ENCODE data around the gene MLEC.
A peak's percentile ranks its signal among the peaks of the same experiment; 100 is the strongest.

The MLEC gene, protein sequence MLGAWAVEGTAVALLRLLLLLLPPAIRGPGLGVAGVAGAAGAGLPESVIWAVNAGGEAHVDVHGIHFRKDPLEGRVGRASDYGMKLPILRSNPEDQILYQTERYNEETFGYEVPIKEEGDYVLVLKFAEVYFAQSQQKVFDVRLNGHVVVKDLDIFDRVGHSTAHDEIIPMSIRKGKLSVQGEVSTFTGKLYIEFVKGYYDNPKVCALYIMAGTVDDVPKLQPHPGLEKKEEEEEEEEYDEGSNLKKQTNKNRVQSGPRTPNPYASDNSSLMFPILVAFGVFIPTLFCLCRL

DNA sequence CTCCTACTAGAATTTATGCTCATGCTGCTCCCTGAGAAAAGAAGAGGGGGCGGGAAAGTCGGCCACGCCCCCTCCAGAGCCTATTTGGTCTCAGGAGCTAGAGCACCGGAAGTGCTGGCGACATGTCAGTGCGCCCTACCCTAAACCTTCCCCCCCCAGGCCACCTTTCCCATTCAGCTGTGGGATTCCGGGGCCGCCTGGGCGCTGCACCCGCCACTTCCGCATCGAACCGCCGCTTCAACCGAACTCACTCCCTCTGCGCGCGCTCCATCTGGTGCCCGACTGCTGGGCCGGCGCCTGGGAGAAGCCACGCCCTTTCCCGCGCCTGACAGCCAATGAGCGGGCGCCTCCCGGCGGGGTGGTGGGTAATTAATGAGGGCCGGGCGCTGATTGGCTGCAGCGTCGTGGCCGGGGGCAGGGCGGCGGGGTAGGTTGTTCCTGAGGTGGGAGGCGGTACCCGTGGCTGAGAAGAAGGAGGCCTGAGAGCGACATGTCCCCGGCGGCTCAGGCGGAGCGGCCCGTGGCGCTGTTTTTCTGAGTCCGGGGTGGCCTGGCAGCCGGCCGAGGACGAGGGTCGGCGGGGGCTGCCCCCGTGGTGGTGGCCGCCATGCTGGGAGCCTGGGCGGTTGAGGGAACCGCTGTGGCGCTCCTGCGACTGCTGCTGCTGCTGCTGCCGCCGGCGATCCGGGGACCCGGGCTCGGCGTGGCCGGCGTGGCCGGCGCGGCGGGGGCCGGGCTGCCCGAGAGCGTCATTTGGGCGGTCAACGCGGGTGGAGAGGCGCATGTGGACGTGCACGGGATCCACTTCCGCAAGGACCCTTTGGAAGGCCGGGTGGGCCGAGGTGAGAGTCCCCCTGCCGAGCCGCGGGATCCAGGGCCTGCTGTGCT lies at the start of gene MLEC:
MLEC (plus strand) TSS at position 460 of the 888 bp plus-strand sequence; CDS start at position 608, 148 bp downstream.
- Histone ChIP-seq H3K27ac (ENCODE audit: low read length) (peak within 1 kb of the TSS; percentile 91), H3K9me3 (ENCODE audit: control insufficient read depth in 1 of 2, low read length in 2 of 2) (no peaks in the 10 kb centered on the region), H3K27me3 (ENCODE audit: low read depth, low read length) (no peaks in the 10 kb centered on the region), H3K4me1 (ENCODE audit: control insufficient read depth in 1 of 2, insufficient read depth in 2 of 2, low read length in 2 of 2) (peaks cover 14 to 38% of the 10 kb centered on the region in 2 donors), H3K36me3 (ENCODE audit: control insufficient read depth in 1 of 2, insufficient read depth in 2 of 2, low read length in 2 of 2) (no peaks in the 10 kb centered on the region), H3K4me3 (ENCODE audit: low read depth in 1 of 2, low read length in 2 of 2) (peak within 1 kb of the TSS; percentile 84 to 85)

DNA sequence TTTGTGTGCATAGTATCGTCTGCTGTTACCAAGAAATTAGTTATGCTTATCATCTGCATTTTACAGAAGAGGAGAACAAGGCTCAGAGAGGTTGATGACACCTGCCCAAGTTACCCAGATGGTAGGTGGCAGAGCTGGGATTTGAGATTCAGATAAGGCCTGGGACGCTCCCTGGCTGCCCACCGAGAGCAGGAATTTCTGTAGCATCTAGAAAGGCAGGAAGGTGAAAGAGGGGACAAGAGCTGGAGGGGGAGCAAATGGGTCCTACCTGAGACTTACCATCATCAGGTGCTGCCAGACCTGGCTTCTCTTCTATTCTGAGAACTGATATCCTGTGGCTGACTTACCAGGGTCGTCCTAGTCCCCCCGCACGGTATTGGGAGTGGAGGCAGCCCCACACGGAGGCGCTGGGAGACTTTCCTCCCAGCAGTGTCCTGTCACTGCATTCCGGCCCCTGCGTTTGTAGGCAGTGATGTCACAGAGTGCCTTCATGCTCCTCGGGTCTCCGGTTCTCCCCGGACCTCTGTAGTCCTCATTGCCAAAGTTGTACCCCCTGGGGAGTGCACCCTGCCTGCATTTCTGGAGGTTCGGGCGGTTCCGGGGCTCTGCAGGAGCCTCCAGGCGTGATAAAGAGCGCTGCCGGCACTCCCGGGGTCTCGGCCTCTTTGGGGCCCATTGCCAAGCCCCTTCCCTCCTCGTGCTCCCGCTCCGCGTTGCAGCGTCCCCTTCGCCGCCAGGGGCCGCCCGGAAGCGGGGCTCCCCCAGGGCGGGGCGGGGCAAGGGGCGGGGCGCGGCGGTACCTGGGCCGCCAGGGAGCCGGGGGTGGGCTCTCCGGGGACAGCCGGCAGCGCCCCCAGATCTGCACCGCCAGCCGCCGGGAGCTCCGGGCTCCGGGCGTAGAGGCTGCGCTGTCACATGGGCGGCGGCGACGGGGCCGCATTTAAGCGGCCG lies 46.9 kb upstream of the MLEC start, which contains the start of gene CABP1:
CABP1 (plus strand) TSS at position 856 of the 951 bp plus-strand sequence; CDS start at position 916, 60 bp downstream.
- no peak within 1 kb of the TSS for H3K27ac ChIP-seq (ENCODE audit: low read length)
- no peaks in the 10 kb centered on the region for H3K9me3 ChIP-seq (ENCODE audit: control insufficient read depth in 1 of 2, low read length in 2 of 2)
- H3K27me3 ChIP-seq (ENCODE audit: low read depth, low read length): peaks cover 28% of the 10 kb centered on the region
- H3K36me3 ChIP-seq (ENCODE audit: control insufficient read depth in 1 of 2, insufficient read depth in 2 of 2, low read length in 2 of 2): no peaks in the 10 kb centered on the region
- peak within 1 kb of the TSS in 1 of 2 donors; percentile 64 for H3K4me3 ChIP-seq (ENCODE audit: low read depth in 1 of 2, low read length in 2 of 2)
- peaks cover 0 to 15% of the 10 kb centered on the region in 2 donors for H3K4me1 ChIP-seq (ENCODE audit: control insufficient read depth in 1 of 2, insufficient read depth in 2 of 2, low read length in 2 of 2)

DNA sequence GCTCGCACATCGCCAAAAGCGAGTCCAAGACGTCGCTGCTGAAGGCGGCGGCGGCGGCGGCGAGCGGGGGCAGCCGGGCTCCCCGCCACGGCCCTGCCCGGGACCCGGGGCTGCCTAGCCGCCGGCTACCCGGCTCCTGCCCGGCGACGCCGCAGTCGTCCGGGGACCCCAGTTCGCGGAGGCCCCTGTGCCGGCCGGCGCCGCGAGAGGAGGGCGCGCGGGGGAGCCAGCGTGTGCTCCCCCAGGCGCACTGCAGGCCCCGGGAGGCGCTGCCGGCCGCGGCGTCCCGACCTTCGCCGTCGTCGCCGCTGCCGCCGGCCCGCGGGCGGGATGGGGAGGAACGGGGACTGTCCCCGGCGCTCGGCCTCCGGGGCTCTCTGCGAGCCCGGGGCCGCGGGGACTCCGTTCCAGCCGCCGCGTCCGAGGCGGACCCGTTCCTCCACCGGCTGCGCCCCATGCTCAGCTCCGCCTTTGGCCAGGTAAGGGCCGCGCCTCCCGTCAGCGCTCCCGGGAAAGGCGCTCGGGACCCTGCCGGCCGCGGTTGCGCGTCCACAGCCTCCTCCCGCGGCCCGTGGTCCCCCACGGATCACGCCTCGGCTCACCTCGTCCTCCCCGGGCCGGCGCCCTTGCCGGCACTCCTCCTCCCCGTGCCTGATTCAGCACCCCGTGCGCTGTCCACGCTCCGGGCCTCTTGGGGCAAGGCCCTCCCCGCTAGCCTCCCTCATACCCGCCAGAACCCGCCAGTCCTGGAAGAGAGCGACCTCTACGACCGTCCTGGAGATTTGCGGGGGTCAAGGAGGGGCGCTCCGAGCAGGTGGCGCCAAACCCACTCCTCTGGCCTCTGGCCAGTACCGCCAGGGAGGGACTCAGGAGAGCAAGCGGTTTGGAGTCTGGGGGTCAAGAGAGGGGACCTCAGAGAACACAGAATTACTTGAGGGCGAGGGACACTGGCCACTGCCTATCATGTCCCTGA lies 45.8 kb upstream of the MLEC start:
- peak overlapping the region in 1 of 2 donors; percentile 64 for H3K4me3 ChIP-seq (ENCODE audit: low read depth in 1 of 2, low read length in 2 of 2)
- H3K36me3 ChIP-seq (ENCODE audit: control insufficient read depth in 1 of 2, insufficient read depth in 2 of 2, low read length in 2 of 2): no peaks in the 10 kb centered on the region
- no peaks in the 10 kb centered on the region for H3K9me3 ChIP-seq (ENCODE audit: control insufficient read depth in 1 of 2, low read length in 2 of 2)
- peaks cover 0 to 15% of the 10 kb centered on the region in 2 donors for H3K4me1 ChIP-seq (ENCODE audit: control insufficient read depth in 1 of 2, insufficient read depth in 2 of 2, low read length in 2 of 2)
- peaks cover 28% of the 10 kb centered on the region for H3K27me3 ChIP-seq (ENCODE audit: low read depth, low read length)
- no peak overlapping the region for H3K27ac ChIP-seq (ENCODE audit: low read length)

DNA sequence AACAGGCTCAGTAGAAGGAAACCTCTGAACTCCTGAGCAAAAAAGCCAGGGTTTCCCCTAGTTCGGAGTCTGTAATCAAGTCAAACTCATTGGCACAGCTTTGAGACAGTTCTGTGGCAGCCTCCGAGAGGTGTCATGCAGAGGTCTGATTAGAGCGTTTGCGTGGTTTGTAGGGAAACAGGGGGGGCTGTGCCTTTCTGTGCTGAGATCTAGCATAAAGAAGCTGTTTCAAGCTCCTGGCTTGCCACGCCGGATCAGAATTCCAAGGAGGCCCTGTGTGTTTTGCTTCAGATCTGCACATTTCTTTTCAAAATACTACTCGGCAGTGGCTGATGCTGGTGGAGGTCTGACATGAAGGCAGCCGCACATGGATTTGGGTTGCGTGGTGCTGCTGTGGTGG lies 44.8 kb upstream of the MLEC start:
- no peaks in the 10 kb centered on the region for H3K9me3 ChIP-seq (ENCODE audit: control insufficient read depth in 1 of 2, low read length in 2 of 2)
- no peak overlapping the region for H3K27ac ChIP-seq (ENCODE audit: low read length)
- H3K27me3 ChIP-seq (ENCODE audit: low read depth, low read length): peaks cover 28% of the 10 kb centered on the region
- no peak overlapping the region for H3K4me3 ChIP-seq (ENCODE audit: low read depth in 1 of 2, low read length in 2 of 2)
- no peaks in the 10 kb centered on the region for H3K36me3 ChIP-seq (ENCODE audit: control insufficient read depth in 1 of 2, insufficient read depth in 2 of 2, low read length in 2 of 2)
- peaks cover 0 to 15% of the 10 kb centered on the region in 2 donors for H3K4me1 ChIP-seq (ENCODE audit: control insufficient read depth in 1 of 2, insufficient read depth in 2 of 2, low read length in 2 of 2)

DNA sequence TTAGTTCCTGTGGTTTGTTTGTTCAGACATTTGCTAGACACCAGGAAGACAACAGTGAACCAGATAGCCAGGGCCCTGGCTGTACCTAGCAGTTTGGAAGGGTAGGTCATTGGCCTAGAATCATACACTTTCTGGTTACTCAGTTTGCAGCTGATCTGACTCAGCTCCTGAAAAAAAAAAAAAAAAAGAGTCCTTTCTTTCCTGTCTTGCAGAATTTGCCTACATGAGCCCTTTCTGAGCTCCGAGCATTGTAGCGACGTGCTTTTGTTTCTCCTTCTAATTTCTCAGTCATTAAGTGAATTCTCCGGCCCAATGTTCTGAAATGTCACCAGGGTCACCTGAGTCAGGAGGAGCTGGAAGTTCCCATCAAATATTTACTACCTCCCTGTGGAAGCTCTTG lies 44.1 kb upstream of the MLEC start:
- Histone ChIP-seq H3K4me1 (ENCODE audit: control insufficient read depth in 1 of 2, insufficient read depth in 2 of 2, low read length in 2 of 2) (peaks cover 0 to 15% of the 10 kb centered on the region in 2 donors), H3K36me3 (ENCODE audit: control insufficient read depth in 1 of 2, insufficient read depth in 2 of 2, low read length in 2 of 2) (no peaks in the 10 kb centered on the region), H3K27me3 (ENCODE audit: low read depth, low read length) (peaks cover 28% of the 10 kb centered on the region), H3K9me3 (ENCODE audit: control insufficient read depth in 1 of 2, low read length in 2 of 2) (no peaks in the 10 kb centered on the region), H3K27ac (ENCODE audit: low read length) (no peak overlapping the region), H3K4me3 (ENCODE audit: low read depth in 1 of 2, low read length in 2 of 2) (no peak overlapping the region)

DNA sequence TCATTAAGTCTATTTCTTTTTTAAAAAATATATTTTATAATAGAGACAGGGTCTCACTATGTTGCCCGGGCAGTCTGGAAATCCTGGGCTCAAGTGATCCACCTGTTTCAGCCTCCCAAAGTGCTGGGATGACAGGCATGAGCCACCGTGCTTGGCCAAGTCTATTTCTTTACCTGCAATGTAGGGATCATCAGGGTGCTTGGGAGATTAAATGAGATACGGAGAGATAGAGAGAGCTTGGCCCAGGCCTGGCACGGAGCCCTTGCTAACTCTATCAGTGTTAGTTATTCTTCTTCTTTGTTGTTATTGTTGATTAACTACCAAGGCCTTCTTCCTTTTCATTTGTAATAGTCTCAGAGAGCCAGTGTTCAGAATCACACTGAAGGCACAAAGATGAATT lies 43.4 kb upstream of the MLEC start:
- Histone ChIP-seq H3K9me3 (ENCODE audit: control insufficient read depth in 1 of 2, low read length in 2 of 2) (no peaks in the 10 kb centered on the region), H3K27ac (ENCODE audit: low read length) (no peak overlapping the region), H3K27me3 (ENCODE audit: low read depth, low read length) (peaks cover 28% of the 10 kb centered on the region), H3K4me1 (ENCODE audit: control insufficient read depth in 1 of 2, insufficient read depth in 2 of 2, low read length in 2 of 2) (peaks cover 0 to 19% of the 10 kb centered on the region in 2 donors), H3K36me3 (ENCODE audit: control insufficient read depth in 1 of 2, insufficient read depth in 2 of 2, low read length in 2 of 2) (no peaks in the 10 kb centered on the region), H3K4me3 (ENCODE audit: low read depth in 1 of 2, low read length in 2 of 2) (no peak overlapping the region)

DNA sequence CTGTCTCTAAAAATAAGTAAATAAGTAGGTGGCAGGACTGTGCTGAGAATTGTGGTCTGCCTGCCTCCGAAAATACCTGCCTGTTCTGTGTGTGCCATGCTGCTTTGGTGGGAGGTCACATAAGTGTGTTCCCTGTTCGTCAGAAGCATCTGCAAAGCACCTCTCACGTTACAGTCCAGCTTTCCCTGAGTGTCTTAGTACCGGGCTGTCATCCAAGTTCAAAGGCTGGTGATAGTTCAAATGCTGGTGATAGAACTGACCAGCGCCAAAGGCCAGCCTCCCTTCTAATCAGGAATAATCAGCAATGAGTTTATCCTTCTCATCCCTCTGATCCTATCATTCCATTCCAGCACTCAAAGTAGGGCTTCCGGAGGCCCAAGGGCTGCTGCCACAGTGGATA lies 40.9 kb upstream of the MLEC start:
- H3K27me3 ChIP-seq (ENCODE audit: low read depth, low read length): peaks cover 18% of the 10 kb centered on the region
- H3K36me3 ChIP-seq (ENCODE audit: control insufficient read depth in 1 of 2, insufficient read depth in 2 of 2, low read length in 2 of 2): no peaks in the 10 kb centered on the region
- no peaks in the 10 kb centered on the region for H3K9me3 ChIP-seq (ENCODE audit: control insufficient read depth in 1 of 2, low read length in 2 of 2)
- no peak overlapping the region for H3K4me3 ChIP-seq (ENCODE audit: low read depth in 1 of 2, low read length in 2 of 2)
- H3K27ac ChIP-seq (ENCODE audit: low read length): no peak overlapping the region
- peaks cover 3 to 27% of the 10 kb centered on the region in 2 donors for H3K4me1 ChIP-seq (ENCODE audit: control insufficient read depth in 1 of 2, insufficient read depth in 2 of 2, low read length in 2 of 2)

DNA sequence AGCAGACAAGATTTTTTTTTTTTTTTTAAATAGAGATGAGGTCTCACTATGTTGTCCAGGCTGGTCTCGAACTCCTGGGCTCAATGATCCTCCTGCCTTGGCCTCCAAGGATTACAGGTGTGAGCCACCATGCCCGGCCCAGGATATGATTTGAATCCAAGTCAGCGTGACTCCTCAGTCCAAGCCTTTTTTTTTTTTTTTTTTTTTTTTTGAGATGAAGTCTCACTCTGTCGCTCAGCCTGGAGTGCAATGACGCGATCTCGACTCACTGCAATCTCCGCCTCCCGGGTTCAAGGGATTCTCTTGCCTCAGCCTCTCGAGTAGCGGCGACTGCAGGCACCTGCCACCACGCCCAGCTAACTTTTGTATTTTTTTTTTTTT lies 39.6 kb upstream of the MLEC start:
- H3K27ac ChIP-seq (ENCODE audit: low read length): no peak overlapping the region
- H3K4me3 ChIP-seq (ENCODE audit: low read depth in 1 of 2, low read length in 2 of 2): no peak overlapping the region
- H3K9me3 ChIP-seq (ENCODE audit: control insufficient read depth in 1 of 2, low read length in 2 of 2): no peaks in the 10 kb centered on the region
- H3K4me1 ChIP-seq (ENCODE audit: control insufficient read depth in 1 of 2, insufficient read depth in 2 of 2, low read length in 2 of 2): peaks cover 3 to 20% of the 10 kb centered on the region in 2 donors
- peaks cover 7% of the 10 kb centered on the region for H3K27me3 ChIP-seq (ENCODE audit: low read depth, low read length)
- H3K36me3 ChIP-seq (ENCODE audit: control insufficient read depth in 1 of 2, insufficient read depth in 2 of 2, low read length in 2 of 2): no peaks in the 10 kb centered on the region

DNA sequence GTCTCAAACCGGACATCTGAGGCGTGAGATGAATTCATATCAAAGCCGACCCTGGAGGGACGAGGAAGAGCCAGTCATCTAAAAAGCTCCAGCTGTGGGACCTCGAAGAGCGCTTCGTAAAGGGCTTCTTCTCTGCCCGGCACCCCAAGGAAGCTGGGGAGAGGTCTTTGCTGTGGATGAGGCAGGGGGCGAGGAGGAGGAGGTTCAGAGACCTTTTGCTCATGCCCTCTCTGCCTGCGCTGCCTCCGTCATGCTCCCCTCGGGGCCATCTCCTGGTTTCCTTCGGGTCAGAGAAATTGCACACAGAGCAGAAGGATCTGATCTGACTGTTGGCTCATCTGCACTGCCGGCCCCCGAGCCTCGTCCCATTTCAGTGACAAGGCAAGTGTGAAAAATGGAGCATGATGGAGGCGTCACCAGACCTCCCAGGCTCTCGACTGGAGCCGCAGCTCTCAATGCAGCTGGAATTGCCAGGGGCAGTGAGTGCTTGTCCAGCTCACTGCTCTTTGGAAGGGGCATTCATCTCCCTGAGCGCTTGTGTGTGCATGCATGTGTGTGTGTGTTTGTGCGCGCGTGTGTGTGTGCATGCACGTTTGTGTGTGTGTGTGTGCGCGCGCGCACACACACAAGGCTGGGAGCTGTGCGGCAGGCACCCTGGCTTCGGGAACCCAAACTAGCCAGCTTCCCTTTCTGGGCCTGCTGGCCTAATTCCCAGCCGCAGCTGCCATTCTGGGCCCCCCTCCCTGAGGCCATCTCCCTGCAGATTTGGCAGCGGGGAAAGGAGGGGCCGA lies 37.3 kb upstream of the MLEC start:
- Histone ChIP-seq H3K36me3 (ENCODE audit: control insufficient read depth in 1 of 2, insufficient read depth in 2 of 2, low read length in 2 of 2) (no peaks in the 10 kb centered on the region), H3K27me3 (ENCODE audit: low read depth, low read length) (no peaks in the 10 kb centered on the region), H3K4me3 (ENCODE audit: low read depth in 1 of 2, low read length in 2 of 2) (peak overlapping the region; percentile 53 to 56), H3K9me3 (ENCODE audit: control insufficient read depth in 1 of 2, low read length in 2 of 2) (no peaks in the 10 kb centered on the region), H3K27ac (ENCODE audit: low read length) (peak overlapping the region; percentile 31), H3K4me1 (ENCODE audit: control insufficient read depth in 1 of 2, insufficient read depth in 2 of 2, low read length in 2 of 2) (peaks cover 3 to 20% of the 10 kb centered on the region in 2 donors)
